NCI-H345 treated with DMSO at 0.1 percent for 48 hours (cell line): ENCODE data around the gene NLK.

Experiments
- DNase-seq: peaks from one replicate; lab custom pipeline; 2025; ENCODE audit not compliant: unreplicated experiment; lab: John Stamatoyannopoulos, UW

The NLK gene

GRCh38 chr17:28110184-28110583 is 67.7 kb downstream of the NLK start:
- DNase-seq: no peak

DNA sequence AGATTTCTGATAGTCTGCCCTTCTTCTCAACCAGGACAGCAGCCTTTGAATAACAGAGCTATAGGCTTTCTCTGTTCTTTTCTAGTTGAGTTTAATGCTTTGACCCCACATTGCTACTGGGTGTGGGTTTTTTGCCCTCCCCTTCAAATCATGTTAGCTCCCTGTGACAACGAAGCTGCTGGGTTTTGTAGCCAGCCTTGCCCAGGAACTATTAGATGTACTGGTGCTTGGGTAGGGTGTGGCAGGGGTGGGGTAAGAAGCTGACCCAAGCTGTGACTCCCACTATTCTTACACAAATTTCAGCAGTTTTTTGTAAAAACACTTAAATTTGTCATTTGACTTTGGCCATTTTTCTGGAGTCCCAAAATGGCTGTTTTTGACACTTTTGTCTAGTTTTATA is 69.7 kb downstream of the NLK start:
- DNase-seq: no peak

DNA sequence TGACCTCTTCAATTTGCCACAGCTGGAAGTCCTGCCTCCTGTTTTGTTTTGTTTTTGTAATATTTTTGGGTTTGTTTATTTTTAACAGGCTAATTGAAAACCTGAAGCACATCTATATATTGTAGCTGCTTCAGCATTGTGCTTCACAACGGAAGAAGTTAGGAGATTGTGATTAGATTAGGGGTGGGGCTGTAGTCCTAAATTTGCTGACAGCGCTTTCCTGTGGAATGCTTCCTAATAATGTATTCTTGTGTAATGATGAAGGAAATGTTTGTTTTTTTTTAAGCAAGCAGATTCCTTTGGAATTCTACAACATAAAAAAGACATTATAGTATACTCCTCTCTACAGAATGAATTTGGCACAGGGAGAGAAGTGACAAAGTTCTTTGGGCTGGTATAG is 70.1 kb downstream of the NLK start:
- DNase-seq: no peak

DNA sequence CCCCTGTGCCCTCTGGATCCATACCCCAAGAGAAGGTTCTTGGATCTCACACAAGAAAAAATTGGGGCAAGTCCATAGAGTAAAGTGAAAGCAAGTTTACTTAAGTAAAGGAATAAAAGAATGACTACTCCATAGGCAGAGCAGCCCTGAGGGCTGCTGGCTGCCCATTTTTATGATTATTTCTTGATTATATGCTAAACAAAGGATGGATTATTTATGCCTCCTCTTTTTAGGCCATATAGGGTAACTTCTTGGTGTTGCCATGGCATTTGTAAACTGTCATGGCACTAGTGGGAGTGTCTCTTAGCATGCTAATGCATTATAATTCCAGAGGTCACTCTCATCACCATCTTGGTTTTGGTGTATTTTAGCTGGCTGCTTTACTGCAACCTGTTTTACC is 70.8 kb downstream of the NLK start:
- no peak for DNase-seq

GRCh38 chr17:28115046-28115445 is 72.6 kb downstream of the NLK start:
- DNase-seq: no peak

GRCh38 chr17:28117304-28117703 is 74.8 kb downstream of the NLK start:
- DNase-seq: no peak

GRCh38 chr17:28118362-28118761 is 75.9 kb downstream of the NLK start:
- no peak for DNase-seq

DNA sequence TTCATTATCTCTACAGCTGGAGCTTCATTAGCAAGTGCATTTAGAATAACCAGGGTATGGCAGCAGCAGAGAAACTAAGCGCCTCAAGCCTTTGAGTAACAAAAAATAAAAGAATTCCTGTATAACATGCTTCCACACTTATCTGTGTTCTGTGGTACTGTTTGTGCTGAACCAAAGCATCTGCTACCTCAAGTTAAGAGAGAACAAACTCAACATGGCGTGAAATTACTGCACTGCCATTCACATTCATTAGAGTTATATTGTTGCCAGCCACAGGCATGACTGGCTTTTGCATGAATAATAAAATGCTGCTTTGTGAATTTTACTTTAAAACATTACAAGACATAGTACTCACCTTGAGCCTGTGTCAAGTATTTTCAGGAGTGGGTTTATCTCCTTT is 76.6 kb downstream of the NLK start:
- DNase-seq: no peak

DNA sequence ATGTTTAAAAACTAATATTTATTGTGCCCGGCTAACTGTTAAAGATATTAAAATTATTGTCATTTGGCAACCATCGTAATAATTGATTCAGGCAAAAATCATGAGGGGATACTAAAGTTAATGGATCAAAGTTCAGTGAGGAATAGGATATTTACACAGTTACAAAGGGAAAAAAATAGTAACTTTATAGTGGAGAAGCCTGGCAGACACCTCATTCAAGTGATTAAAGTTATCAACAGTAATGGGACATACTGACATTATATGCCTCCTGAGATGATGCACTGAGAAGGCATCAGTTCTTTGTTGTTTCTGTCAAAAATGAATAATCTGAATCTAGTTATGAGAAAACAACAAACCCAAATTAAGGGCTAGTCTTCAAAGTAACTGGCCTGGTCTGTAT is 77.1 kb downstream of the NLK start:
- DNase-seq: no peak

DNA sequence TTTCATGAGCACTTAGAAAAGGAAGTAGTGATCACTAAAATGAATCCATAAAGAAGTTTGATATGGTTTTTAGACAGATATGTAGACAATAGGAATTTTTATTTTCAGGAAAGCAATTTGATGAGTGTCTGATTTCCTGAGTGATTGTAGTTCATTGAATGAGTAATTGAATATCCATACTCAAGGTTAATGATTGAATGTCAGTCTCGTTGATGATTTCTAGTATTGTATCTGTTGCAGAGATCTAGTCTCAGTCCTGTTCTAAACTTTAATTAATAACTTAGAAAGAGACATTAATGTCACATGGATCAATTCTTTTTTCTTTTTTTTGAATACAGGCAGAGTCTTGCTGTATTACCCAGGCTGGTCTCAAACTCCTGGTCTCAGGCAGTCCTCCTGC is 78.3 kb downstream of the NLK start:
- no peak for DNase-seq

DNA sequence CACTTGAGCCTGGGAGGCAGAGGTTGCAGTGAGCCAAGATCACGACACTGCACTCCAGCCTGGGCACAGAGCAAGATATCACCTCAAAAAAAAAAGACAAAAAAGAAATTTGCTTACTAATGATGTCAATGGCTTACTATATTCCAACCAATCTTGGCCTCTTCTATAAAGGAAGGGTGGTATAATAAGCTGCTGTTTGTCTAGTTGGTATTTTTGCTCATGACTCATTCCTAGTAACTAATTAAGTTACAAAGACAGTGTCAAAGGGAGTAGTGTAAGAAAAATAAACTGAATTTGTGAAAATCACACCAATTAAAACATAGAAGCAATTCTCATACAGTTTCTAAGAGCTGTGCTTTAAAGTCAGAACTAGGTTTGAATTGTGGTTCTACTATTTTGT is 82.5 kb downstream of the NLK start:
- no peak for DNase-seq

- no peak for DNase-seq
Observed at GRCh38 chr17:28125526-28126378, 83.3 kb downstream of the NLK start.

GRCh38 chr17:28127196-28127595 is 84.7 kb downstream of the NLK start:
- no peak for DNase-seq

GRCh38 chr17:28128779-28129178 is 86.3 kb downstream of the NLK start:
- DNase-seq: no peak

- DNase-seq: no peak
Observed at GRCh38 chr17:28130472-28130871, 88.0 kb downstream of the NLK start.

DNA sequence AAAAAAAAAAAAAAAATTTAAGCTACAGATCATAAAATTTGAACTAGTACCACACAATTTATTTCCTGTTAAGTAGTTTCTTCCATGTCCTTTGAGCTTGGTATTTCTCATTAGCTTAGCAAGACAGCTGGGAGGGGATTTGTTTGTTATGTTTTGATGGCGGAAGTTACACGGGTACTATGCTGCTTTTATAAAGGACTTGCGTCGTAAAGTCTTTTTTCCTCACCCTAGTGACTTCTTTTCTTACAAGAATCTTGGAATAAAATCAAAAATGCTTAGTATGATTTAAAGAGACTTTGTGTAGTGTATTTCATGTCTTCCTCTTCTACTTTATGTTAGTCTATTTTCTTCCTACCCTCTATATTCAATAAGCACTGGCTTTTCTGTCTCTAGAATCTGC is 89.1 kb downstream of the NLK start:
- DNase-seq: no peak

DNA sequence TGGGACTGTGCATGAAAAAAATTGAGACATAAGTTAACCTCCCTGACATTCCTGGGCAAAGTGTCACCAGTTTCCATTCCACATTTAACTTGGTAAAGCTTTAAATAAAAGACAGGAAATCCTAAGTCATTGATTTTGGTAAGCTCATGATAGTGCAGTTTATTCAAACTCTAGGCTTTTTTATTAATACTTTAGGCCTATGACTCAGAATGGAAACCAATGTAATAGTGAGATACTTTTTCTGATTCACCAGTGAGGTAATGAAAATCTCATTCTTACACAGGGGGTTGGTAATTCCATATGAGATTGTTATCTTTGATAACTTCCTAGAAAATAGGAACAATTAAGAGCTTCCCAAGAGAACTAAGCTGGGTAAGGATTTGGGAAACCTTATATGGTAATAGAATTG is 91.1 kb downstream of the NLK start:
- no peak for DNase-seq

- DNase-seq: no peak
Observed at GRCh38 chr17:28136923-28137322, 94.4 kb downstream of the NLK start.

DNA sequence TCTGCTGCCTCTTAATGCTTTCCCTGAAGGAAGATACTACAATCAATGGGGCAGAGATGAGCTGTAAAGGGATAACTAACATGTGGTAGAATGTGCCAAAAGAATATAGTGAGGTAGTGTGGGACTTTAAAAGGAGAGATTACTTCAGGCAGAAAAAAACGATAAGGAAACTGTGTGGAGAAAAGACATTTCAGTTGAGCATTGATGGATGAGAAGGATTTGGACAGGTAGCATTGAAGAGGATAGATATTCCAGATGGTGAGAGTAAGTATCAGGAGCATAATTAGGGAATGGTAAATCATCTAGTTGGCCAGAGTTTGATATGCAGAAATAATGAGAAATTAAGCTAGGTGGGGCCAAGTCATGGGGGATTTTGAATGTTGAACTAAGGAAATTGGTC is 97.3 kb downstream of the NLK start:
- no peak for DNase-seq

- no peak for DNase-seq
Observed at GRCh38 chr17:28141313-28141712, 98.8 kb downstream of the NLK start.

- no peak for DNase-seq
Observed at GRCh38 chr17:28141773-28142172, 99.3 kb downstream of the NLK start.

DNA sequence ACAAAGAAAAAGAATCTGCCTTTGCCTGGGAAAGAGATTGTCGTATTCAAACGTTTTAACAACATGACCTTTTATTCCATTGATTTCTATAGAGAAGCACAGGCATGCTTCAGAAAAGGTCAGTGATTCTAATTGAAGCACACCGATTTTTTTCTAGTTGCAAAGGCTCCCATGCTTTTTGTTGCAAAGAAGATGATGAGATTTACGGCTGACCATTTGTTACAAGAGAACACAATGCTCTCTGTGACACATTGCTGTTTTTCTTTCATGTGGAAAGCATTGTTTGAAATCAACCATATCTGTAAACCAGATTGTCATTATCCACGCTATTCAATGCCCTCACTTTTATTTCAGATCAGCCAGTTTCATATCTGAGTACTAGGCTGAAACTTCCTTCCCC is 99.8 kb downstream of the NLK start:
- DNase-seq: no peak

GRCh38 chr17:28144019-28144418 is 101.5 kb downstream of the NLK start:
- DNase-seq: no peak
